B cell (primary cell): ENCODE data around the gene SGCA.

Experiments
- EZH2 ChIP-seq: IDR thresholded peaks from 2 replicates; pipeline ENCODE4 v1.6.1; 2012; ENCODE audit warnings: borderline replicate concordance, low read depth, mild to moderate bottlenecking, moderate library complexity, low read length; ENCODE audit not compliant: insufficient read depth, poor library complexity, severe bottlenecking
- TF ChIP-seq, protein P1 (sequence below): fragments of 200-600 bp; IDR thresholded peaks from one replicate; pipeline ENCODE4 v1.8.0; 2022; ENCODE audit warnings: antibody characterized with exemption, mild to moderate bottlenecking

GRCh38 chr17:50147841-50148225 is 18.0 kb upstream of the SGCA start:
- TF ChIP-seq, protein P1, sequence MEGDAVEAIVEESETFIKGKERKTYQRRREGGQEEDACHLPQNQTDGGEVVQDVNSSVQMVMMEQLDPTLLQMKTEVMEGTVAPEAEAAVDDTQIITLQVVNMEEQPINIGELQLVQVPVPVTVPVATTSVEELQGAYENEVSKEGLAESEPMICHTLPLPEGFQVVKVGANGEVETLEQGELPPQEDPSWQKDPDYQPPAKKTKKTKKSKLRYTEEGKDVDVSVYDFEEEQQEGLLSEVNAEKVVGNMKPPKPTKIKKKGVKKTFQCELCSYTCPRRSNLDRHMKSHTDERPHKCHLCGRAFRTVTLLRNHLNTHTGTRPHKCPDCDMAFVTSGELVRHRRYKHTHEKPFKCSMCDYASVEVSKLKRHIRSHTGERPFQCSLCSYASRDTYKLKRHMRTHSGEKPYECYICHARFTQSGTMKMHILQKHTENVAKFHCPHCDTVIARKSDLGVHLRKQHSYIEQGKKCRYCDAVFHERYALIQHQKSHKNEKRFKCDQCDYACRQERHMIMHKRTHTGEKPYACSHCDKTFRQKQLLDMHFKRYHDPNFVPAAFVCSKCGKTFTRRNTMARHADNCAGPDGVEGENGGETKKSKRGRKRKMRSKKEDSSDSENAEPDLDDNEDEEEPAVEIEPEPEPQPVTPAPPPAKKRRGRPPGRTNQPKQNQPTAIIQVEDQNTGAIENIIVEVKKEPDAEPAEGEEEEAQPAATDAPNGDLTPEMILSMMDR, result no peak
- TF ChIP-seq EZH2, result no peak
